SW 1271 (cell line): ENCODE results near the gene ALPK1.
"Not testable (repeated sequence)": the region's sequence is repeated elsewhere in the genome, so short reads cannot be mapped to it uniquely, and the experiment has no call there.

ENCODE experiments used
- DNase-seq, 2 experiments: peaks; one replicate each; lab custom pipeline; 2025; lab: John Stamatoyannopoulos, UW

The ALPK1 gene

DNA sequence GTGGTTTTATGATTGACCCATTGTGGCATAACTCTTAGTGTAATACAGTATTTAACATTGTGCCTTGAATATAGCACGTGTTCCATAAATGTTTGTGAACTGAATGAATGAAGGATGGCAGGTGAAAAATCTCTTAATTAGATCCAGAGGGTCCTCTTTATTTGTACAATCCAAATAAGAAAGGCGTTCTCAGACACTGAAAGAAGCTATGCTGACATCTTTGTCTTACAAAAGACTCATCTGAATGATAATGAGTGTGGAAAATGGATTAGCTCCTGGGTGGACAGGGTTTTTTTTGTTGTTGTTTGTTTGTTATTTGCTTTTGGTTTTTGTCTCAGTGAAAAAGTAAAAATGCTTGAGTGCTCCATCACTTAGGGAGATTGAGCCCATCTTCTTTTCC lies 156.2 kb downstream of the ALPK1 start:
- no peak for DNase-seq

DNA sequence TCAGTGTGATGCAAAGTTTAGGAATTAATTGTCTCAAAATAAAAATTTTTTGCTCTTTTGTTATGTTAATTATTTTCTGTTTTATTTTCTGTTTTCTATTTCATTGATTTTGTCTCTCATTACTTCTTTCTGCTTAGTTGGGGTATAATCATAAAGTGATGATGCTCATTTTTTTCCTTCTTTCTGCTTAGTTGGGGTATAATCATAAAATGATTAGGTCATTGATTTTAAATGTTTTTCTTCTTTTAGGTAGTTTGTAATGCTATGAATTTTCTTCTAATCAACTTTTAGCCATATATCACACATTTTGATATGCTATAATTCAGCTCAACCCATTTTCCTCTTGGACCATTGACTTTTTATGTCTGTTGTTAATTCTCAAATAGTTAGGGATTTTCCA lies 175.1 kb downstream of the ALPK1 start:
- no peak for DNase-seq

DNA sequence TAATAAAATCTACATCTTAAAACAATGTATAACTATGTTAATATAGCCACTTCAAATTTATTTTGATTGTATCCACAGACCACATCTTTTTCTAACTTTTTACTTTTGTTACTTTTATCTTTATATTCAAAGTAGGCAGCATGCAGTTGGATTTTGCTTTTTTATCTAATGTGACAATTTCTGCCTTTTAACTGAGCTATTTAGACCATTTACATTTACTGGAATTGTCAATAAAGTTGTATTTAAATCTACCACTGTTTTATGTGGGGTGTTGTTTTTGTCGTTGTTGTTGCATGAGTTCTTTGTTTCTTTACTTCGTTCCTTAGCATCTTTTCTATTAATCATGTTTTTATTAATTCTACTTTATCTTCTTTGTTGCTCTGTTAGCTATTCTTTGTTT lies 176.8 kb downstream of the ALPK1 start:
- no peak for DNase-seq

- no peak for DNase-seq
These were observed 188.8 kb downstream of the ALPK1 start for GRCh38 chr4:112485930-112486329.

DNA sequence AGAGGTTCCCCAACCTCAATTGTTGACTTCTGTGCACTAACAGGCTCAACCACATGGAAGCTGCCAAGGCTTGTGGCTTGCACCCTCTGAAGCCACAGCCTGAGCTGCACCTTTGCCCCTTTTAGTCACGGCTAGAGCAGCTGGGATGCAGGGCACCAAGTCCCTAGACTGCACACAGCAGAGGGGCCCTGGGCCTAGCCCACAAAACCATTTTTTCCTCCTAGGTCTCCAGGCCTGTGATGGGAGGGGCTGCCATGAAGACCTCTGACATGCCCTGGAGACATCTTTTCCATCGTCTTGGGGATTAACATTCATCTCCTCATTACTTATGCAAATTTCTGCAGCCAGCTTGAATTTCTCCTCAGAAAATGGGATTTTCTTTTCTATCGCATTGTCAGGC lies 193.6 kb downstream of the ALPK1 start:
- DNase-seq: not testable (repeated sequence)
